HG03521 (cell line): ENCODE measurements around the gene HS3ST4.
"Not testable (repeated sequence)": the region's sequence is repeated elsewhere in the genome, so short reads cannot be mapped to it uniquely, and the experiment has no call there.

Experiments
- ATAC-seq: cut with Tn5 transposase; IDR thresholded peaks from one replicate; pipeline ENCODE4 v1.9.1; 2021; ENCODE audit warnings: mild to moderate bottlenecking, moderate library complexity; ENCODE audit not compliant: unreplicated experiment

Gene HS3ST4

GRCh38 chr16:26071101-26071866, 379.5 kb downstream of the HS3ST4 start:
- no peak for ATAC-seq

- no peak for ATAC-seq
These were observed 387.1 kb downstream of the HS3ST4 start for GRCh38 chr16:26078716-26079355.

DNA sequence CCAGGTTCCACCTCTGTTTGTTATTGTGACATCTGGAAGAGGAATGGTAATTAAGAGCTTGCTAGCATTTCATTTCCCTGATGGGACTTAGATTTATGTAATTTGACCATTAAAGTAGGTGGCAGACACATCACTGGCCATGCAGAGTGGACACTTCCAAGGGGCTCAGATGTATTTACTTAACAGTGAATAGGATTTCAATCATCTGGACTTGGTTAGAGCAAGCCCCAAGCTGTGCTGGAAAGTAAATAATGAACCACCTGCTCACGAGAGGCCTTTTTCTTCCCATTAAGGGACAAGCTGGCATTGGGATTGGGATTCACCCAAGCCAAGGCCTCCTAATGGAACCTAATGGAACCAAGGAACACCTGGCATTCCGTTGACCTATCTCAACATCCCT, 395.3 kb downstream of the HS3ST4 start:
- no peak for ATAC-seq

- ATAC-seq: no peak
These were observed 399.8 kb downstream of the HS3ST4 start for GRCh38 chr16:26091511-26091910.

DNA sequence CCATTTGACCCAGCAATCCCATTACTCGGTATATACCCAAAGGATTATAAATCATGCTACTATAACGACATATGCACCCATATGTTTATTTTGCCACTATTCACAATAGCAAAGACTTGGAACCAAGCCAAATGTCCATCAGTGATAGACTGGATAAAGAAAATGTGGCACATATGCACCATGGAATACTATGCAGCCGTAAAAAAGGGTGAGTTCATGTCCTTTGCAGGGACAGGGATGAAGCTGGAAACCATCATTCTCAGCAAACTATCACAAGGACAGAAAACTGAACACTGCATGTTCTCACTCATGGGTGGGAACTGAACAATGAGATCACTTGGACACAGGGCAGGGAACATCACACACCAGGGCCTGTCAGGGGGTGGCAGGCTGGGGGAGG, 406.4 kb downstream of the HS3ST4 start:
- ATAC-seq: not testable (repeated sequence)

- no peak for ATAC-seq
These were observed 410.6 kb downstream of the HS3ST4 start for GRCh38 chr16:26102369-26102768.

- ATAC-seq: no peak
These were observed 417.2 kb downstream of the HS3ST4 start for GRCh38 chr16:26108836-26109505.

DNA sequence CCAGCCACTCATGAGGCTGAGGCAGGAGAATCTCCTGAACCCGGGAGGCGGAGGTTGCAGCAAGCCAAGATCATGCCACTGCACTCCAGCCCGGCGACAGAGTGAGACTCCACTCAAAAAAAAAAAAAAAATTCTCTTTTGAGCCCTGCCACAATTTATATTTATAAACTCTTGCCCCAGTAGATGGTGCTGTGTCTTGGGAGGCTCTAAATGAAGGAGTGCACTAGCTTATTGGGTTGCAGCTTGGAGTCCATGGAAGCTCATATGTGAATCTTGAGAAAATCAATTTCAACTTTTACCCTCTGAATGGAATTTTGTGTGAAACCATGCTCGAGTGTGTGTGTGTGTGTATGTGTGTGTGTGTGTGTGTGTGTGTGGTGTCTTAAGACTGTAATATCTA, 420.1 kb downstream of the HS3ST4 start:
- ATAC-seq: no peak

DNA sequence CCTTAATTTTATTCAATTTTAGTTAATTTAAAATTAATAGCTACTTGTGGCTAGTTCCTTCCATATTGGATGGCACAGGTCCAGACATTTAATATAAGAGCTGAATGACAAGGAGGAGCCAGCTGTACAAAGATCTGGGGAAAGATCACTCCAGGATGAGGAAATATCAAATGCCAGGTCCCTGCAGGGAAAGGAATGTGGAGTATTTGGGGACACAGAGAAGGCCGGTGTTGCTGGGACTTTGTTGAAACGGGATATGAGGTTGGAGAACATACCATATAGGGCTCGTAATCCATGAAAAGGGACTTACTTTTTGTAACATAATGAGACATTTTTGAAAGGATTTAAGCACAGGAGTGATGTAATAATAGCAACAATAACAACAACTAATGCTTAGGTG, 426.8 kb downstream of the HS3ST4 start:
- no peak for ATAC-seq

DNA sequence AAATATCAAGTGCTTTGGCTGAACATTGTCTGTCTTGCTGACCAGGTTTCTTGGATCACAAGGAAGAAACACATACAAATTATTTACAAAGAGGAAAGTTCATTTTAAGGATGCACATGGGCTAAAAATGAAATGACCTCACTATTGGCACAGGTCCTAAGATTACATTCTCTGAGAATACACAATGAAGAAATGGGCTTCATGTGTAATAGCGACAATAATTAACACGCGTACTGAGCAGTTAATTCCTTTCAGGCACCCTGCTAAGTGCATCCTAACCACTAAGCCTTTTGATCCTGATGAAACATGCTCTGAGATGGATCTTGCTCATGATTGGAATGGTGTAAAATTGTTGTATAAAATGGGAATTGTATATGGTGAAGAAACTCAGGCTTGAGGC, 429.0 kb downstream of the HS3ST4 start:
- no peak for ATAC-seq

GRCh38 chr16:26128296-26128695, 436.5 kb downstream of the HS3ST4 start:
- no peak for ATAC-seq

GRCh38 chr16:26129997-26130396, 438.2 kb downstream of the HS3ST4 start:
- ATAC-seq: no peak

- no peak for ATAC-seq
These were observed 441.8 kb downstream of the HS3ST4 start for GRCh38 chr16:26133416-26134093.

GRCh38 chr16:26134588-26134987, 442.8 kb downstream of the HS3ST4 start:
- ATAC-seq: no peak

DNA sequence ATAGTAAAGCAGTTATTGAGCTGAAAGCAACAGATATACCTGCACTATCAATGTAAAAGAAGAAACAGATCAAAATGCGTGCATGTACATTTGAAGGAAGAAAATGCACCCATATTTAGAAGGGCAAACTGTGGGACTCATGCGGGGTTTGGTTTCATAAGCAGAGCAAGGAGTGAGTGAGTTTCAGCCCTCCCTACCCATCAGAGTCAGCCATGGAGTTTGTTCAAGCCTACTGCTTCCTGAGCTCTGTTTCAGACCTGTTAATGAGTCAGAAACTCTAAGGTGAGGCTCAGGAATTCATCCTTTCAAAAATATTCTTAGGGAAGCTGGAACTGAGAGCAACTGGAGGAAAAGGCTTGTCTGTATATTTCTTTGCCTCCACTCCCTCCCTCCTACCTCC, 446.2 kb downstream of the HS3ST4 start:
- no peak for ATAC-seq

- ATAC-seq: no peak
These were observed 447.3 kb downstream of the HS3ST4 start for GRCh38 chr16:26139091-26139490.

DNA sequence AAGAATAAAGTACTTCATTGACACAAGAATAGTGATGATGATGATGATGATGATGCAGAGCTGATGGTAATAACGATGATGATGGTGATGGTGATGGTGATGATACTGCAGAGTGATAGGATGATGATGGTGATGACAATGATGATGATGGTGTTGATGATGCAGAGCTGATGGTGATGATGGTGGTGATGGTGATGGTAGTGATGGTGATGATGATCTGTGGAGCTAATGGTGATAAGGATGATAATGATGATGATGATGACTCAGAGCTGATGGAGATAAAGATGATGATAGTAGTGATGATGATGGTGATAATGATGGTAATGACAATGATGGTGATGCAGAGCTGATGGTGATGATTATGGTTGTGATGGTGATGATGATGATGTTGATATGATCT, 448.1 kb downstream of the HS3ST4 start:
- ATAC-seq: no peak

DNA sequence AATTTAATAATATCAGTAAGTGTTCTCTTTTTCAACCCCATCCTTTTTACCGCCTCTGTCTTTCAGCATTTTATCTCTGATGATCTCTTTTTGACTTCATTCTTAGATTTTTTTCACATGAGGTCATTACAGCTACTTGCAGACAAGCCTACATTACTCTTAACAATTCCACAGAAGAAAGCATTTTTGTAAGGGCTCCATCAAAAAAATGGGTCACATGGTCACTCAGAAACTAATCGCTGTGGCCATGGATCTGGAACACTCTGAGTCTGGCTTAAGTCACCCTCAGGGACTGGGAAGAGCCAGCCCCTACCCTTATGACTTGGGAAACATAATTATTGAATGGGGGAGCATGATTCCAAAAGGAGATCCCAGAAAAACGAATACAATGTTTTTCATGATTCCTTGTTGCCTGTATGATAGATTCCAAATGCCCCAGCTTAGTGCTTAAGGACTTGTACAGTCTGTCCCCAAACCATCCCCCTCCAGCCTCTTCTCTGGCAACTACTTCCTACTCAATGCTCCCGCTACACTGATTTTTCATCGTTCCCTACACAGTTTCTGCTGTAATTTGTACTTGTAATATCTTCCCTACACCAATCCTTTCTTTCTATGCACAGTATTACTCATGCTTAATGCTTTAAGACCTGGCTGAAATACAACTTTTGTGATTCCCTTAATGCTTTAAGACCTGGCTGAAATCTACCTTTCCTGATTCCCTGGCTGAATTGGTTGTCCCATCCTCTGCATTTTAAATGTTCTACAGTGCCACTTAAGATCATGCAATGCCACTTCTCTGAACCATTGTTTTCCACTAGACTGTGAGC, 457.8 kb downstream of the HS3ST4 start:
- no peak for ATAC-seq

GRCh38 chr16:26155221-26155620, 463.5 kb downstream of the HS3ST4 start:
- ATAC-seq: no peak

GRCh38 chr16:26157319-26157718, 465.6 kb downstream of the HS3ST4 start:
- ATAC-seq: no peak
